HEK293 (cell line): ENCODE data around the gene CAMK2B.

Experiments used
- CTCF ChIA-PET: fragments of 350-600 bp; formaldehyde crosslinking; extraction: SDS; loops from one replicate; lab custom pipeline; 2021; ENCODE audit warnings: antibody characterized with exemption; lab: Yijun Ruan, JAX
- POLR2A ChIA-PET: fragments of 300-600 bp; formaldehyde crosslinking; extraction: SDS; loops from one replicate; lab custom pipeline; 2020; ENCODE audit warnings: antibody characterized with exemption, inconsistent platforms; lab: Yijun Ruan, JAX
- H3K27ac ChIP-seq: fragments of 200-500 bp; sonication (Bioruptor generic); 2 replicates; pipeline ENCODE4 v1.5.1; 2014; ENCODE audit warnings: low read depth, low read length, control low read depth, inconsistent platforms; ENCODE audit errors: extremely low read depth
- H3K36me3 ChIP-seq, 2 experiments: fragments of 200-500 bp in 1 of 2; sonication (Bioruptor generic) in 1 of 2; 1 replicate in 1 of 2; 2 replicates in 1 of 2; pipeline ENCODE4 v1.5.1; 2014 to 2017; ENCODE audit warnings: inconsistent platforms in 2 of 2, low read length in 2 of 2; ENCODE audit not compliant: control insufficient read depth in 2 of 2, insufficient read depth in 1 of 2
- H3K4me1 ChIP-seq: fragments of 200-500 bp; sonication (Bioruptor generic); 2 replicates; pipeline ENCODE4 v1.5.1; 2014; ENCODE audit warnings: mild to moderate bottlenecking, low read length, inconsistent platforms; ENCODE audit not compliant: control insufficient read depth, insufficient read depth
- H3K4me3 ChIP-seq: 2 replicates; pipeline ENCODE4 v1.5.1; 2011; ENCODE audit warnings: low read depth, mild to moderate bottlenecking, control low read depth, low read length, moderate library complexity
- H3K9me3 ChIP-seq: fragments of 200-500 bp; sonication (Bioruptor generic); 2 replicates; pipeline ENCODE4 v1.5.1; 2014; ENCODE audit warnings: low read depth, low read length, inconsistent platforms; ENCODE audit not compliant: control insufficient read depth, insufficient read depth
- BCL11A ChIP-seq: fragments of 450-650 bp; formaldehyde crosslinking; IDR thresholded peaks from 2 replicates; pipeline ENCODE4 v1.5.1; 2016; ENCODE audit warnings: low read depth, missing biosample characterization, missing genetic modification characterization
- GLIS1 ChIP-seq: fragments of 450-650 bp; formaldehyde crosslinking; IDR thresholded peaks from 2 replicates; pipeline ENCODE4 v1.5.1; 2016; ENCODE audit warnings: missing biosample characterization, missing genetic modification characterization
- HIC1 ChIP-seq: fragments of 450-650 bp; formaldehyde crosslinking; IDR thresholded peaks from 2 replicates; pipeline ENCODE4 v1.5.1; 2016; ENCODE audit warnings: missing biosample characterization, missing genetic modification characterization
- HOXD13 ChIP-seq: sonication (generic); formaldehyde crosslinking; IDR thresholded peaks from 2 replicates; pipeline ENCODE4 v1.8.0; 2022; ENCODE audit warnings: missing genetic modification reagents, borderline replicate concordance
- INSM2 ChIP-seq: fragments of 450-650 bp; formaldehyde crosslinking; IDR thresholded peaks from 2 replicates; pipeline ENCODE4 v1.5.1; 2016; ENCODE audit warnings: missing biosample characterization, missing genetic modification characterization
- PRDM1 ChIP-seq: fragments of 450-650 bp; formaldehyde crosslinking; IDR thresholded peaks from 2 replicates; pipeline ENCODE4; 2016; ENCODE audit warnings: missing biosample characterization, missing genetic modification characterization
- SCRT2 ChIP-seq: fragments of 450-650 bp; formaldehyde crosslinking; IDR thresholded peaks from 2 replicates; pipeline ENCODE4 v1.5.1; 2016; ENCODE audit warnings: missing biosample characterization, missing genetic modification characterization
- SP3 ChIP-seq: fragments of 450-650 bp; formaldehyde crosslinking; IDR thresholded peaks from 2 replicates; pipeline ENCODE4 v1.5.1; 2016; ENCODE audit warnings: missing biosample characterization, missing genetic modification characterization
- TSHZ1 ChIP-seq: fragments of 450-650 bp; formaldehyde crosslinking; IDR thresholded peaks from 2 replicates; pipeline ENCODE4 v1.5.1; 2016; ENCODE audit warnings: missing biosample characterization, missing genetic modification characterization, borderline replicate concordance
- WT1 ChIP-seq: fragments of 450-650 bp; formaldehyde crosslinking; IDR thresholded peaks from 2 replicates; pipeline ENCODE4 v1.5.1; 2016; ENCODE audit warnings: missing biosample characterization, missing genetic modification characterization
- ZBTB44 ChIP-seq: fragments of 450-650 bp; IDR thresholded peaks from 2 replicates; pipeline ENCODE4 v1.5.1; 2018; ENCODE audit warnings: missing biosample characterization, mild to moderate bottlenecking, missing genetic modification characterization
- ZBTB6 ChIP-seq: fragments of 450-650 bp; formaldehyde crosslinking; IDR thresholded peaks from 2 replicates; pipeline ENCODE4 v1.5.1; 2017; ENCODE audit warnings: missing biosample characterization, missing genetic modification characterization
- ZFHX2 ChIP-seq: fragments of 450-650 bp; formaldehyde crosslinking; conservative IDR thresholded peaks from 2 replicates; pipeline ENCODE4 v1.5.1; 2016; ENCODE audit warnings: missing biosample characterization, missing genetic modification characterization
- ZIC2 ChIP-seq: fragments of 450-650 bp; formaldehyde crosslinking; IDR thresholded peaks from 2 replicates; pipeline ENCODE4 v1.5.1; 2016; ENCODE audit warnings: missing biosample characterization, missing genetic modification characterization
- ZNF18 ChIP-seq: fragments of 450-650 bp; formaldehyde crosslinking; IDR thresholded peaks from 2 replicates; pipeline ENCODE4 v1.5.1; 2016; ENCODE audit warnings: missing biosample characterization, missing genetic modification characterization
- ZNF202 ChIP-seq: fragments of 450-650 bp; formaldehyde crosslinking; IDR thresholded peaks from 2 replicates; pipeline ENCODE4 v1.5.1; 2016; ENCODE audit warnings: missing biosample characterization, missing genetic modification characterization, borderline replicate concordance
- ZNF24 ChIP-seq: fragments of 450-650 bp; formaldehyde crosslinking; IDR thresholded peaks from 2 replicates; pipeline ENCODE4 v1.5.1; 2016; ENCODE audit warnings: missing biosample characterization, missing genetic modification characterization
- ZNF266 ChIP-seq: fragments of 450-650 bp; formaldehyde crosslinking; IDR thresholded peaks from 2 replicates; pipeline ENCODE4 v1.5.1; 2016; ENCODE audit warnings: missing biosample characterization, missing genetic modification characterization, low read depth
- ZNF302 ChIP-seq: fragments of 450-650 bp; formaldehyde crosslinking; IDR thresholded peaks from 2 replicates; pipeline ENCODE4 v1.5.1; 2016; ENCODE audit warnings: missing biosample characterization, missing genetic modification characterization, low read depth
- ZNF335 ChIP-seq: fragments of 450-650 bp; formaldehyde crosslinking; conservative IDR thresholded peaks from 2 replicates; pipeline ENCODE4 v1.5.1; 2016; ENCODE audit warnings: missing biosample characterization, missing genetic modification characterization
- ZNF544 ChIP-seq: fragments of 450-650 bp; formaldehyde crosslinking; IDR thresholded peaks from 2 replicates; pipeline ENCODE4 v1.5.0; 2017; ENCODE audit warnings: missing biosample characterization, missing genetic modification characterization
- ZNF610 ChIP-seq: fragments of 450-650 bp; formaldehyde crosslinking; IDR thresholded peaks from 2 replicates; pipeline ENCODE4 v1.5.1; 2016; ENCODE audit warnings: missing biosample characterization, missing genetic modification characterization, borderline replicate concordance
- ZNF626 ChIP-seq: fragments of 450-650 bp; sonication (Bioruptor Pico); formaldehyde crosslinking; IDR thresholded peaks from 2 replicates; pipeline ENCODE4 v1.5.1; 2018; ENCODE audit warnings: missing biosample characterization, missing genetic modification characterization, inconsistent platforms
- ZNF658 ChIP-seq: fragments of 450-650 bp; formaldehyde crosslinking; IDR thresholded peaks from 2 replicates; pipeline ENCODE4; 2016; ENCODE audit warnings: missing biosample characterization, missing genetic modification characterization
- ZNF843 ChIP-seq: fragments of 450-650 bp; formaldehyde crosslinking; IDR thresholded peaks from 2 replicates; pipeline ENCODE4 v1.5.1; 2016; ENCODE audit warnings: missing biosample characterization, missing genetic modification characterization
- ZSCAN23 ChIP-seq: fragments of 450-650 bp; formaldehyde crosslinking; IDR thresholded peaks from 2 replicates; pipeline ENCODE4 v1.5.1; 2016; ENCODE audit warnings: missing biosample characterization, missing genetic modification characterization
- ZSCAN5A ChIP-seq: fragments of 450-650 bp; formaldehyde crosslinking; IDR thresholded peaks from 2 replicates; pipeline ENCODE4 v1.5.1; 2016; ENCODE audit warnings: missing biosample characterization, missing genetic modification characterization

Gene CAMK2B

GRCh38 chr7:44306606-44307005, 18.8 kb downstream of the CAMK2B start:
- H3K4me3 ChIP-seq: no peak overlapping the region
- H3K9me3 ChIP-seq: no peaks in the 10 kb centered on the region
- H3K4me1 ChIP-seq: no peaks in the 10 kb centered on the region
- H3K36me3 ChIP-seq: no peaks in the 10 kb centered on the region
- CTCF ChIA-PET: no interaction called here
- POLR2A ChIA-PET: no interaction called here
- H3K27ac ChIP-seq: no peak overlapping the region
- TF ChIP-seq ZBTB44 (no peak), ZNF302 (tag by site-specific recombination) (no peak), ZBTB6 (tag by site-specific recombination) (no peak), ZNF843 (tag by site-specific recombination) (no peak), ZSCAN5A (tag by site-specific recombination) (no peak), ZSCAN23 (no peak), ZNF610 (tag by site-specific recombination) (no peak), ZNF544 (no peak), ZNF626 (tag by site-specific recombination) (no peak), PRDM1 (no peak), WT1 (no peak), ZIC2 (tag by site-specific recombination) (no peak), BCL11A (tag by site-specific recombination) (no peak), SCRT2 (no peak), SP3 (tag by site-specific recombination) (peak; percentile 58), HIC1 (tag by site-specific recombination) (no peak), ZNF202 (tag by site-specific recombination) (no peak), ZFHX2 (tag by site-specific recombination) (peak; percentile 95), INSM2 (tag by site-specific recombination) (no peak), ZNF18 (tag by site-specific recombination) (peak; percentile 79), ZNF335 (tag by site-specific recombination) (no peak), GLIS1 (tag by site-specific recombination) (no peak), HOXD13 (no peak), TSHZ1 (tag by site-specific recombination) (no peak), ZNF266 (tag by site-specific recombination) (no peak), ZNF658 (tag by site-specific recombination) (no peak), ZNF24 (tag by site-specific recombination) (no peak)
